HepG2 (cell line): ENCODE results near the gene NOTUM. TPM values are rescaled to one million over a fixed set of nuclear protein-coding genes. Genes with fewer than 3 reads are reported as not detected.
A peak's percentile ranks its signal among the peaks of the same experiment; 100 is the strongest.

Experiments
- BRCA1 ChIP-seq: sonication (generic); formaldehyde crosslinking; IDR thresholded peaks from 2 replicates; pipeline ENCODE4 v1.4.0; 2020; ENCODE audit warnings: missing genetic modification reagents
- CENPX ChIP-seq: sonication (generic); formaldehyde crosslinking; IDR thresholded peaks from 2 replicates; pipeline ENCODE4 v1.9.0; 2021; ENCODE audit warnings: mild to moderate bottlenecking, missing genetic modification reagents, moderate library complexity
- GATAD1 ChIP-seq: IDR thresholded peaks from 2 replicates; pipeline ENCODE4 v1.6.1; 2016; ENCODE audit warnings: missing genetic modification reagents, missing compliant biosample characterization
- KDM5B ChIP-seq: sonication (generic); formaldehyde crosslinking; IDR thresholded peaks from 2 replicates; pipeline ENCODE4 v1.4.0; 2020; ENCODE audit warnings: missing genetic modification reagents, mild to moderate bottlenecking, borderline replicate concordance
- MLX ChIP-seq: IDR thresholded peaks from 2 replicates; pipeline ENCODE4 v1.6.1; 2016
- POLR2G ChIP-seq: fragments of 200-400 bp; formaldehyde crosslinking; IDR thresholded peaks from 2 replicates; pipeline ENCODE4 v1.6.1; 2018; ENCODE audit warnings: mild to moderate bottlenecking, low read depth, low read length, moderate library complexity
- SAP130 ChIP-seq: IDR thresholded peaks from 2 replicates; pipeline ENCODE4 v1.6.1; 2016; ENCODE audit warnings: low read depth
- SP140L ChIP-seq: sonication (generic); formaldehyde crosslinking; IDR thresholded peaks from 2 replicates; pipeline ENCODE4 v1.4.0; 2020; ENCODE audit warnings: missing genetic modification reagents, borderline replicate concordance
- SRSF9 ChIP-seq: fragments of 200-400 bp; formaldehyde crosslinking; IDR thresholded peaks from 2 replicates; pipeline ENCODE4 v1.6.1; 2018; ENCODE audit warnings: borderline replicate concordance, mild to moderate bottlenecking, low read depth, low read length; ENCODE audit not compliant: insufficient read depth, poor library complexity, severe bottlenecking
- ZBTB39 ChIP-seq: sonication (generic); formaldehyde crosslinking; IDR thresholded peaks from 2 replicates; pipeline ENCODE4 v1.5.0; 2020; ENCODE audit warnings: missing genetic modification reagents
- ZBTB44 ChIP-seq: sonication (generic); formaldehyde crosslinking; IDR thresholded peaks from 2 replicates; pipeline ENCODE4 v1.4.0; 2020; ENCODE audit warnings: missing genetic modification reagents
- ZMYM4 ChIP-seq: sonication (generic); formaldehyde crosslinking; IDR thresholded peaks from 2 replicates; pipeline ENCODE4 v1.8.1; 2023; ENCODE audit warnings: mild to moderate bottlenecking, missing genetic modification reagents
- ZNF407 ChIP-seq: sonication (generic); formaldehyde crosslinking; IDR thresholded peaks from one replicate; pipeline ENCODE4 v1.5.1; 2020; ENCODE audit warnings: mild to moderate bottlenecking, missing genetic modification reagents; ENCODE audit errors: not compliant biosample characterization
- ZNF513 ChIP-seq: sonication (generic); formaldehyde crosslinking; conservative IDR thresholded peaks from 2 replicates; pipeline ENCODE4 v1.5.0; 2020; ENCODE audit warnings: missing genetic modification reagents
- polyA plus RNA-seq, 8 experiments: library from polyadenylated mRNA; depleted of rRNA in 3 of 8; stranded (reverse) in 7 of 8; unstranded in 1 of 8; fragments of >200 nt; fragmentation: Illumina TruSeq in 4 of 8; extraction: Trizol in 4 of 8; gene quantifications; 2 replicates each; pipeline versions ENCODE4 v1.2.1 to v1.2.3, GENCODE V29; 2011 to 2016; ENCODE audit warnings: low read depth in 4 of 8, missing spikeins in 1 of 8, mixed read lengths in 1 of 8; ENCODE audit not compliant: insufficient read depth in 1 of 8
- total RNA-seq, 5 experiments: library from RNA; depleted of rRNA; stranded (reverse); fragments of >200 nt; fragmentation: Illumina TruSeq; extraction: Trizol; gene quantifications; 2 replicates each; pipeline ENCODE4 v1.2.3, GENCODE V29; 2016; ENCODE audit warnings: low read depth in 1 of 5

NOTUM gene
- total and polyA plus RNA-seq, 2 of the 13 experiments (the other 11 are each of a cell fraction or from before 2014, with no cell fraction given), result 150 to 160 TPM

- TF ChIP-seq KDM5B (CRISPR knock-in tag) (peak; percentile 85), MLX (CRISPR knock-in tag) (peak; percentile 99), SRSF9 (no peak), SP140L (peak; percentile 74; the same call in 1 of the 2 replicates), SAP130 (CRISPR knock-in tag) (peak; percentile 96), ZMYM4 (CRISPR knock-in tag) (peak; percentile 37; the same call in 1 of the 2 replicates), ZNF407 (CRISPR knock-in tag) (peak; percentile 67), ZNF513 (peak; percentile 32; the same call in 1 of the 2 replicates), ZBTB44 (peak; percentile 28; the same call in 1 of the 2 replicates), BRCA1 (CRISPR knock-in tag) (peak; percentile 91), CENPX (CRISPR knock-in tag) (no peak), ZBTB39 (CRISPR knock-in tag) (peak; percentile 61), POLR2G (peak; percentile 75), GATAD1 (CRISPR knock-in tag) (peak; percentile 61; the same call in 1 of the 2 replicates)
Measured at GRCh38 chr17:82000803-82001570, 40.0 kb upstream of the NOTUM start (continued).
